HepG2 (cell line): ENCODE results near the gene HTRA3.

Experiments
- CREM ChIP-seq, 2 experiments: sonication (generic) in 1 of 2; formaldehyde crosslinking in 1 of 2; IDR thresholded peaks; 2 replicates each; pipeline versions ENCODE4 v1.4.0 to v1.6.1; 2016 to 2020; ENCODE audit warnings: antibody characterized with exemption in 1 of 2, mild to moderate bottlenecking in 1 of 2, missing genetic modification reagents in 1 of 2
- CTCF ChIP-seq: sonication (generic); formaldehyde crosslinking; IDR thresholded peaks from 2 replicates; pipeline ENCODE4 v1.5.0; 2020; ENCODE audit warnings: mild to moderate bottlenecking, missing genetic modification reagents, moderate library complexity
- MAZ ChIP-seq, 2 experiments: sonication (generic) in 1 of 2; formaldehyde crosslinking in 1 of 2; IDR thresholded peaks; 2 replicates each; pipeline versions ENCODE4 v1.5.0 to v1.6.1; 2012 to 2020; ENCODE audit warnings: low read depth in 2 of 2, mild to moderate bottlenecking in 2 of 2, borderline replicate concordance in 1 of 2, improper control_type of control experiment in 1 of 2, low read length in 1 of 2, missing genetic modification reagents in 1 of 2, moderate library complexity in 1 of 2
- NR2C2 ChIP-seq: sonication (generic); formaldehyde crosslinking; IDR thresholded peaks from 2 replicates; pipeline ENCODE4 v1.4.0; 2020; ENCODE audit warnings: missing genetic modification reagents, mild to moderate bottlenecking, moderate library complexity, borderline replicate concordance
- POLR2AphosphoS5 ChIP-seq: IDR thresholded peaks from 2 replicates; pipeline ENCODE4 v1.6.1; 2012; ENCODE audit warnings: low read depth, low read length
- RERE ChIP-seq: IDR thresholded peaks from 2 replicates; pipeline ENCODE4 v1.6.1; 2016; ENCODE audit warnings: low read depth, missing genetic modification reagents, missing compliant biosample characterization
- REST ChIP-seq, 2 experiments: IDR thresholded peaks; 2 replicates each; pipeline ENCODE4 v1.6.1; 2011 to 2012; ENCODE audit warnings: low read length in 2 of 2, borderline replicate concordance in 1 of 2, low read depth in 1 of 2, mild to moderate bottlenecking in 1 of 2, moderate library complexity in 1 of 2
- RFX5 ChIP-seq: IDR thresholded peaks from 2 replicates; pipeline ENCODE4 v1.6.1; 2011; ENCODE audit warnings: low read depth, low read length, improper control_type of control experiment
- SUZ12 ChIP-seq: fragments of 150-350 bp; IDR thresholded peaks from 2 replicates; pipeline ENCODE4 v1.6.1; 2014; ENCODE audit warnings: low read depth, low read length
- ZBTB1 ChIP-seq: sonication (generic); formaldehyde crosslinking; IDR thresholded peaks from 2 replicates; pipeline ENCODE4 v1.4.0; 2020; ENCODE audit warnings: missing genetic modification reagents, borderline replicate concordance
- ZNF598 ChIP-seq: sonication (generic); formaldehyde crosslinking; IDR thresholded peaks from 2 replicates; pipeline ENCODE4 v1.5.1; 2020; ENCODE audit warnings: mild to moderate bottlenecking, missing genetic modification reagents, borderline replicate concordance

GRCh38 chr4:8231551-8232049, 38.0 kb upstream of the HTRA3 start:
- TF ChIP-seq RERE (no peak), CREM (IDR thresholded peaks at IDR 0.05) (no peak), CREM (CRISPR knock-in tag; IDR thresholded peaks at IDR 0.05) (no peak), RFX5 (no peak), CTCF (CRISPR knock-in tag) (no peak), POLR2AphosphoS5 (no peak), REST (IDR thresholded peaks at IDR 0.05; ENCODE audit: borderline replicate concordance in 1 of 2, low read depth in 1 of 2, low read length in 2 of 2) (no peak), MAZ (IDR thresholded peaks at IDR 0.05; ENCODE audit: borderline replicate concordance, low read depth, low read length) (no peak), MAZ (CRISPR knock-in tag; IDR thresholded peaks at IDR 0.05; ENCODE audit: low read depth) (no peak), SUZ12 (no peak), NR2C2 (CRISPR knock-in tag) (no peak), ZNF598 (no peak), ZBTB1 (CRISPR knock-in tag) (no peak)
